SH-SY5Y (cell line): ENCODE results near the gene MBP.

Experiments used
- GATA2 ChIP-seq: IDR thresholded peaks from 2 replicates; pipeline ENCODE4 v1.6.1; 2011; ENCODE audit warnings: mild to moderate bottlenecking, low read depth, low read length
- GATA3 ChIP-seq: IDR thresholded peaks from 2 replicates; pipeline ENCODE4 v1.6.1; 2011; ENCODE audit warnings: low read depth, mild to moderate bottlenecking, low read length, moderate library complexity

GRCh38 chr18:77072566-77072965, 60.0 kb downstream of the MBP start:
- TF ChIP-seq GATA2: no peak
- TF ChIP-seq GATA3: no peak
